Mesendoderm (in vitro differentiated cells): ENCODE data around the gene BMPR1B.

Experiments used
- DNase-seq: peaks from one replicate; pipeline ENCODE4 v3.0.0; 2013
- H2AK5ac ChIP-seq: 2 replicates; pipeline ENCODE4 v1.6.1; 2013; ENCODE audit warnings: low read length, inconsistent platforms
- H2BK120ac ChIP-seq: 2 replicates; pipeline ENCODE4 v1.6.1; 2013; ENCODE audit warnings: low read depth, mild to moderate bottlenecking, low read length, moderate library complexity, mixed read lengths
- H2BK15ac ChIP-seq: replicated peaks from 2 replicates; pipeline ENCODE4 v1.6.1; 2013; ENCODE audit warnings: low read depth, mild to moderate bottlenecking, moderate library complexity
- H2BK5ac ChIP-seq: 2 replicates; pipeline ENCODE4 v1.6.1; 2013; ENCODE audit warnings: low read length, inconsistent platforms
- H3K18ac ChIP-seq: 2 replicates; pipeline ENCODE4 v1.6.1; 2013; ENCODE audit warnings: mild to moderate bottlenecking, low read length, mixed read lengths
- H3K23ac ChIP-seq: one replicate; pipeline ENCODE4 v1.6.1; 2013; ENCODE audit warnings: low read length
- H3K27ac ChIP-seq: 2 replicates; pipeline ENCODE4 v1.5.1; 2013; ENCODE audit warnings: low read depth, mild to moderate bottlenecking, inconsistent platforms, low read length, moderate library complexity
- H3K27me3 ChIP-seq: 2 replicates; pipeline ENCODE4 v1.6.1; 2013; ENCODE audit warnings: low read length, control low read depth, mild to moderate bottlenecking, inconsistent platforms; ENCODE audit not compliant: insufficient read depth, poor library complexity
- H3K36me3 ChIP-seq: 2 replicates; pipeline ENCODE4 v1.6.1; 2013; ENCODE audit warnings: low read length, inconsistent platforms; ENCODE audit not compliant: control insufficient read depth, insufficient read depth
- H3K4ac ChIP-seq: one replicate; pipeline ENCODE4 v1.6.1; 2013; ENCODE audit warnings: low read depth, mild to moderate bottlenecking, low read length, moderate library complexity
- H3K4me1 ChIP-seq: 2 replicates; pipeline ENCODE4 v1.6.1; 2013; ENCODE audit warnings: low read depth, low read length, inconsistent platforms; ENCODE audit not compliant: control insufficient read depth
- H3K4me2 ChIP-seq: 2 replicates; pipeline ENCODE4 v1.6.1; 2013; ENCODE audit warnings: low read length
- H3K4me3 ChIP-seq: 2 replicates; pipeline ENCODE4 v1.5.1; 2013; ENCODE audit warnings: mild to moderate bottlenecking, low read length
- H3K56ac ChIP-seq: one replicate; pipeline ENCODE4 v1.6.1; 2013; ENCODE audit warnings: low read length
- H3K79me1 ChIP-seq: 2 replicates; pipeline ENCODE4 v1.6.1; 2013; ENCODE audit warnings: low read length, inconsistent platforms
- H3K79me2 ChIP-seq: 2 replicates; pipeline ENCODE4 v1.6.1; 2013; ENCODE audit warnings: mild to moderate bottlenecking, low read length; ENCODE audit not compliant: control insufficient read depth, insufficient read depth
- H3K9ac ChIP-seq: 2 replicates; pipeline ENCODE4 v1.6.1; 2013; ENCODE audit warnings: low read length, inconsistent platforms
- H4K5ac ChIP-seq: one replicate; pipeline ENCODE4 v1.6.1; 2013; ENCODE audit warnings: low read length
- H4K8ac ChIP-seq: one replicate; pipeline ENCODE4 v1.6.1; 2013; ENCODE audit warnings: low read depth, mild to moderate bottlenecking, control low read depth, low read length, moderate library complexity
- WGBS: extraction: QIAGEN DNeasy Blood & Tissue Kit; methylation state at CpG from one replicate; pipeline ENCODE4 v1.1.7; 2013; ENCODE audit warnings: low lambda C conversion rate, missing lambda C conversion rate; ENCODE audit not compliant: insufficient coverage; ENCODE audit errors: extremely low coverage; 5-methylcytosine and 5-hydroxymethylcytosine counted together

The BMPR1B gene

DNA sequence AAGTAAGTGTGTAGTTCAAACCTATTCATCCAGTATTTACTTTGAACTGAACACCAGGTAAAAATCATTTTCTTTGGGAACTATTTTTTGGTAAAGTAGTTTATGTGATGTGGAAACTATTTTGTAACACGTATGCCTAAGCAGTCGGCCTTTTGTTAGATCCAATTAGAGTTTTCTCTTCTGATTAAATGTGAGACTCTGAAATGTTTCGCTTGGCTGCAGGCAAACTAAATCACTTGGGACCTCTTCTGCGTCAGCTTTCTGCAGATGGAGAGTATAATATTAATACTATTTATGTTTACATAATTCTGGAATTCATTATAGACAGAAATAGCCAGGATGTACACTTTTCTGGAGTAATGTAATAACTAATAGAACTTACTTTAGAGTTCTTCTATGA lies 46.9 kb downstream of the BMPR1B start:
- no CpG with 5 or more reads among the region's 4 CpGs for WGBS

DNA sequence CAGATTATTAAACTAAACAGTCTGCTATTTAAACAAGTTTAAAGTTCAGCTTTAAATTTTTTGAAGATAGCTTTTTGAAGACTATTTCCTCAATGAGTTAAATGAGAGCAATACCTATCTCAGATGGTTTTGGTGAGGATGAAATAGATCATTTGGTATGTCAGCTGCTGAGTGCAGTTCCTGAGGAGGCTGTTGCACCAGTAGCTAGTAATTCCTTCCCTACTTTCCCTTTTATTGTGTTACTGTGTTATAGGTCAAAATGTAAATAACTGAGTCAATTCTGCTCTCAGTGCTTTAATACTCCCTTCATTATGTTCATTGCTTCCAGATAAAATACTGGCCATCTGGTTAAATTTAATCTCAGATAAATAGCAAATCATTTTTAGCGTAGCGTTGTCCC lies 48.6 kb downstream of the BMPR1B start:
- Histone ChIP-seq H3K27me3 (no peaks in the 10 kb centered on the region), H3K4me3 (no peak overlapping the region), H3K9ac (no peak overlapping the region), H3K36me3 (no peaks in the 10 kb centered on the region), H3K27ac (no peak overlapping the region), H3K4me1 (no peaks in the 10 kb centered on the region), H2AK5ac (no peak overlapping the region), H3K79me2 (no peaks in the 10 kb centered on the region), H2BK120ac (no peak overlapping the region), H3K79me1 (no peaks in the 10 kb centered on the region), H3K4me2 (no peak overlapping the region), H2BK5ac (no peak overlapping the region), H4K5ac (no peak overlapping the region), H4K8ac (no peak overlapping the region), H2BK15ac (no peak overlapping the region), H3K56ac (no peak overlapping the region), H3K23ac (no peak overlapping the region), H3K18ac (no peak overlapping the region), H3K4ac (no peak overlapping the region)
- WGBS = no CpG with 5 or more reads among the region's 2 CpGs
- no peak for DNase-seq

More for the DNA sequence above, 46.9 kb downstream of the BMPR1B start:
- no peak overlapping the region for H3K4ac ChIP-seq
- no peak overlapping the region for H3K27ac ChIP-seq
- no peak overlapping the region for H3K18ac ChIP-seq
- no peaks in the 10 kb centered on the region for H3K79me1 ChIP-seq
- H2BK5ac ChIP-seq = no peak overlapping the region
- no peak overlapping the region for H2BK120ac ChIP-seq
- no peak overlapping the region for H3K23ac ChIP-seq
- H4K8ac ChIP-seq = no peak overlapping the region
- H3K56ac ChIP-seq = no peak overlapping the region
- no peaks in the 10 kb centered on the region for H3K36me3 ChIP-seq
- H3K9ac ChIP-seq = no peak overlapping the region
- H3K4me2 ChIP-seq = no peak overlapping the region
- no peak overlapping the region for H4K5ac ChIP-seq
- H3K4me3 ChIP-seq = no peak overlapping the region
- no peaks in the 10 kb centered on the region for H3K27me3 ChIP-seq
- H2BK15ac ChIP-seq = no peak overlapping the region
- no peaks in the 10 kb centered on the region for H3K4me1 ChIP-seq
- no peak for DNase-seq
- no peak overlapping the region for H2AK5ac ChIP-seq
- no peaks in the 10 kb centered on the region for H3K79me2 ChIP-seq

DNA sequence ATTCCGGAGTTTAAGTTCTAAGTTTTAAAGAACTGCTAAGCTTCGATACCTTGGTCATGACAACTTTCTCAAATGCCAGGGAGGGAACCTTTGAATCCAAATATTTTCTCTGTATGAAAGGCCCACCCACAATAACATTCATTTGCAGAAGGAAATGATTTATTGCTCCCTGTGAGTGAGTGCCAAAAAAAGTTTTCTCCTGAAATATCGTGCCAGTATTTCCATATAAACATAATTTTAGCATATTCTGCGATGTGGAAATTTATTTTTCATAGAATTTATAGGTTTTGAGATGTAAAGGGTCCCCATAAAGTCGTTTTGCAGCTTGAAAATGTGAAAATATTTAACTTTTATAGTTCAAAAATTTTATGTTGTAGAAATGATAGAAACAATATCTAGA lies 53.9 kb downstream of the BMPR1B start:
- H3K4me1 ChIP-seq = no peaks in the 10 kb centered on the region
- H3K4ac ChIP-seq = no peak overlapping the region
- H3K27me3 ChIP-seq = no peaks in the 10 kb centered on the region
- H3K23ac ChIP-seq = no peak overlapping the region
- no peak overlapping the region for H3K27ac ChIP-seq
- DNase-seq = no peak
- no peaks in the 10 kb centered on the region for H3K36me3 ChIP-seq
- no peak overlapping the region for H3K4me2 ChIP-seq
- H2BK15ac ChIP-seq = no peak overlapping the region
- H3K56ac ChIP-seq = no peak overlapping the region
- no peak overlapping the region for H3K18ac ChIP-seq
- H4K8ac ChIP-seq = no peak overlapping the region
- H3K4me3 ChIP-seq = no peak overlapping the region
- H3K79me2 ChIP-seq = no peaks in the 10 kb centered on the region
- no peak overlapping the region for H2BK5ac ChIP-seq
- no peak overlapping the region for H2BK120ac ChIP-seq
- H4K5ac ChIP-seq = no peak overlapping the region
- H2AK5ac ChIP-seq = no peak overlapping the region
- no peak overlapping the region for H3K9ac ChIP-seq
- WGBS = 100% methylated on average over 1 of the region's 5 CpGs
- H3K79me1 ChIP-seq = no peaks in the 10 kb centered on the region

DNA sequence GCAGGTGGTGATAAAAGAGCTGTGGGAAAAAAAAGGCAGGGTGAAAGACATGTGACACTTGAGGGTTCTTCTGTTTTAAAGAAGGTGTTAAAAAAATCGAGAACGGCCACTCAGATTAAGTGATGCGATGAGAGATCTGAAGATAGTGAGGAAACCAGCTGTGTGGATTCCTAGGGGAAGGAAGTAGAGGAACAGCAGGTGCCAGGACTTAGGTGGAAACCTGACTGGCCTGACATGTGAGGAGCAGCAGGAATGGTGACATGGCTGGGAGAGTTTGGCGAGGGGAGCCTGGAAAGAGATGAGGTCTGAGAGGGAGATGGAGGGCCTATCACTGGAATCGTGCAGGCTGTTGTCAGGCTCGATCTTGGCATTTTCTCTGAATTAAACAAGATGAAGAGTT lies 55.5 kb downstream of the BMPR1B start:
- H3K9ac ChIP-seq = no peak overlapping the region
- H2BK5ac ChIP-seq = no peak overlapping the region
- DNase-seq = peak; percentile 61
- H2BK15ac ChIP-seq = no peak overlapping the region
- no peak overlapping the region for H3K56ac ChIP-seq
- H3K23ac ChIP-seq = no peak overlapping the region
- no peak overlapping the region for H4K8ac ChIP-seq
- no peak overlapping the region for H3K4me2 ChIP-seq
- H3K27me3 ChIP-seq = no peaks in the 10 kb centered on the region
- H3K27ac ChIP-seq = no peak overlapping the region
- no peaks in the 10 kb centered on the region for H3K36me3 ChIP-seq
- H3K4me3 ChIP-seq = no peak overlapping the region
- H3K79me2 ChIP-seq = no peaks in the 10 kb centered on the region
- no CpG with 5 or more reads among the region's 6 CpGs for WGBS
- no peak overlapping the region for H3K4ac ChIP-seq
- no peaks in the 10 kb centered on the region for H3K79me1 ChIP-seq
- no peak overlapping the region for H4K5ac ChIP-seq
- H3K18ac ChIP-seq = no peak overlapping the region
- H2BK120ac ChIP-seq = no peak overlapping the region
- H2AK5ac ChIP-seq = no peak overlapping the region
- no peaks in the 10 kb centered on the region for H3K4me1 ChIP-seq

DNA sequence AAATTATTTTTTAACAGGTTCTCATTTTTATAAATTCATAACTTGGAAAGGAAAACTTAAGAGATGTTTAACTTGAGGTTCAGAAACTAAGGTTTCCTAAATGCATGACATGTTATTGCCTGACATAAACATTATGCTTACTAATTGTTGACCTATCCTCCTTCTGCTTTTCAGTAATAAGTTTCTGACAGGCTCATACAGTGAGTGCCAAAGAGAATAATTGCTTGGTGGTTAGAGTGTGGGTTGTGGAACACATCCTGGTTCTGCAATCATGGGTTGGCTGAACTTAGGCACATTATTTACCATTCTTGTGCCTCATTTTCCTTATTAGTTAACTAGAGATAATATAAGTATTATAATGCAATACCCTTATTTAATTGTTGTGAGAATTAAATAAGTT lies 56.5 kb downstream of the BMPR1B start:
- Histone ChIP-seq H3K27me3 (no peaks in the 10 kb centered on the region), H3K56ac (no peak overlapping the region), H2BK5ac (no peak overlapping the region), H3K36me3 (no peaks in the 10 kb centered on the region), H3K4me1 (no peaks in the 10 kb centered on the region), H3K4ac (no peak overlapping the region), H3K79me2 (no peaks in the 10 kb centered on the region), H3K4me2 (no peak overlapping the region), H2AK5ac (no peak overlapping the region), H3K9ac (no peak overlapping the region), H3K23ac (no peak overlapping the region), H3K4me3 (no peak overlapping the region), H4K5ac (no peak overlapping the region), H2BK120ac (no peak overlapping the region), H4K8ac (no peak overlapping the region), H3K27ac (no peak overlapping the region), H3K79me1 (no peaks in the 10 kb centered on the region), H3K18ac (no peak overlapping the region), H2BK15ac (no peak overlapping the region)
- DNase-seq = no peak

DNA sequence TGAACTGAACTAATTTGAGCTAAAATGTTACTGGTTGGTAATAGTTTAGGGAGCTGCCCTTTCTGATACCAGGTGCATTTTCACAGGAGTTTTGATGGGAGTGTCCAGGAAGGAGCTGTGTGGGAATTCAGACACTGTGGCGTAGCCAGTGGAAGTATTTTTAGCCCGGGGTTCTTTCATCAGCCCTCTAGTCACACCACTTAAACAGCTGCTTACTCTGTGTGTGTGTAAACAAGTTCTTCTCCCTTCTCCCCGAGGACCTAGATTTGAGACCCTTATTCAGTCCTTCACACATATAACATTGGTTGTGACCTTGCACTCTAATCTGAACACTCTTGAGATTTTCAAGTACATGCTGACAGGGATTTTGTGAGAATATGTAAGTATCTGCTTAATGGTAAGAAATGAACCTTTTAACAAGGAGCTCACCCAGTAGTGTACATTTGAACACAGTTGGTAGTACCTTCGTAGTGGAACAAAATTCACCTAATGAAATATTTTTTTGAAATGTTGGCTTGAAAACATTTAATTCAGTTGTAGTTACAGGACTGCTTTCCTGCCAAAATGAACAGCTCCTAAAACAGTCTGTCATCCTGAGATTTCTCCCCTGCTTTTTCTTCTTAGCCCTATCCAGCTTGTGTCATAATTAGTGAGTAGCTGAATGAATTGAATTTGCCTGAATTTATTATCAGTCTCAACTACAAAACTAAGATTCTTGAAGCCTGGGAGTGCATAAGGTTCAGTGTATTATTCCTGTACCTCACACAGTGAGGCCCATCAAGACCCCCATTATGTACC lies 61.8 kb downstream of the BMPR1B start:
- DNase-seq = no peak
- Histone ChIP-seq H3K9ac (no peak overlapping the region), H3K79me2 (no peaks in the 10 kb centered on the region), H3K4ac (no peak overlapping the region), H3K27ac (no peak overlapping the region), H2BK120ac (no peak overlapping the region), H3K4me1 (no peaks in the 10 kb centered on the region), H3K36me3 (no peaks in the 10 kb centered on the region), H3K27me3 (no peaks in the 10 kb centered on the region), H3K4me3 (no peak overlapping the region), H4K8ac (no peak overlapping the region), H3K56ac (no peak overlapping the region), H3K4me2 (no peak overlapping the region), H3K18ac (no peak overlapping the region), H2BK15ac (no peak overlapping the region), H3K23ac (no peak overlapping the region), H2BK5ac (no peak overlapping the region), H3K79me1 (no peaks in the 10 kb centered on the region), H4K5ac (no peak overlapping the region), H2AK5ac (no peak overlapping the region)
- WGBS = no CpG with 5 or more reads among the region's 4 CpGs
